HepG2 (cell line): ENCODE data around the gene ABL2. TPM values are rescaled to one million over a fixed set of nuclear protein-coding genes. Genes with fewer than 3 reads are reported as not detected.
A peak's percentile ranks its signal among the peaks of the same experiment; 100 is the strongest.

Experiments
- ATAC-seq: fragments of 200-7000 bp; cut with Tn5 transposase; 3 replicates; pipeline ENCODE4 v1.9.1; 2020; ENCODE audit warnings: mild to moderate bottlenecking, moderate library complexity
- BruUV-seq: library from RNA; stranded (reverse); fragments of 400-500 nt; replicated peaks from 2 replicates; lab custom pipeline; 2021; lab: Mats Ljungman, UMichigan
- CTCF ChIA-PET: fragments of 300-600 bp; formaldehyde crosslinking; extraction: SDS; loops from one replicate; lab custom pipeline; 2021; ENCODE audit warnings: low total read pairs, inconsistent platforms, low intra/inter-chr PET ratio; lab: Yijun Ruan, JAX
- POLR2A ChIA-PET: fragments of 350-600 bp; sonication (Branson Sonifier 250); formaldehyde crosslinking; loops from one replicate; lab custom pipeline; 2020; ENCODE audit warnings: antibody characterized with exemption, inconsistent platforms; lab: Yijun Ruan, JAX
- DNase-seq: peaks from one replicate; pipeline ENCODE4 v3.0.0-alpha.2; 2015; ENCODE audit warnings: low spot score
- FAIRE-seq: peaks from 3 replicates; lab custom pipeline; 2011; peaks lifted over from hg19 to GRCh38; lab: Jason Lieb, UNC
- H2AFZ ChIP-seq: one replicate; pipeline ENCODE4 v1.6.1; 2011; ENCODE audit warnings: low read length, inconsistent platforms
- H3K27ac ChIP-seq: fragments of 300-600 bp; 3 replicates; pipeline ENCODE4 v1.8.0; 2011; ENCODE audit warnings: mixed run types, mild to moderate bottlenecking, mixed read lengths, low read length, inconsistent platforms; ENCODE audit not compliant: insufficient read depth; ENCODE audit errors: extremely low read length
- H3K27me3 ChIP-seq, 2 experiments: fragments of 200-600 bp in 1 of 2; 2 replicates in 1 of 2; 3 replicates in 1 of 2; pipeline versions ENCODE4 v1.6.0 to v1.8.0; 2011; ENCODE audit warnings: low read length in 2 of 2, mild to moderate bottlenecking in 2 of 2, moderate library complexity in 2 of 2, inconsistent platforms in 1 of 2; ENCODE audit not compliant: insufficient read depth in 2 of 2, control insufficient read depth in 1 of 2
- H3K36me3 ChIP-seq, 2 experiments: fragments of 200-600 bp in 1 of 2; replicated peaks in 1 of 2; 2 replicates in 1 of 2; 3 replicates in 1 of 2; pipeline versions ENCODE4 v1.5.1 to v1.8.0; 2011; ENCODE audit warnings: low read length in 2 of 2, inconsistent platforms in 1 of 2; ENCODE audit not compliant: insufficient read depth in 2 of 2, control insufficient read depth in 1 of 2
- H3K4me1 ChIP-seq: 2 replicates; pipeline ENCODE4 v1.5.1; 2012; ENCODE audit warnings: low read length, inconsistent platforms; ENCODE audit not compliant: insufficient read depth
- H3K4me2 ChIP-seq: 2 replicates; pipeline ENCODE4 v1.6.0; 2011; ENCODE audit warnings: low read depth, low read length, inconsistent platforms
- H3K4me3 ChIP-seq, 3 experiments: fragments of 200-600 bp in 1 of 3; sonication (generic), shearing (Covaris generic) in 1 of 3; replicated peaks in 1 of 3; 2 replicates each; pipeline ENCODE4 v1.5.1; 2011 to 2016; ENCODE audit warnings: low read length in 3 of 3, inconsistent platforms in 2 of 3, low read depth in 2 of 3, mild to moderate bottlenecking in 2 of 3, control low read depth in 1 of 3, mixed read lengths in 1 of 3; ENCODE audit not compliant: insufficient read depth in 1 of 3
- H3K79me2 ChIP-seq: one replicate; pipeline ENCODE4 v1.6.1; 2011; ENCODE audit warnings: low read length, inconsistent platforms; ENCODE audit not compliant: insufficient read depth
- H3K9ac ChIP-seq: 2 replicates; pipeline ENCODE4 v1.6.0; 2011; ENCODE audit warnings: mild to moderate bottlenecking, low read depth, low read length, inconsistent platforms; ENCODE audit not compliant: insufficient read depth
- H3K9me3 ChIP-seq: 2 replicates; pipeline ENCODE4 v1.5.1; 2012; ENCODE audit warnings: mild to moderate bottlenecking, low read length
- H4K20me1 ChIP-seq: 2 replicates; pipeline ENCODE4 v1.6.0; 2011; ENCODE audit warnings: inconsistent platforms, mild to moderate bottlenecking, low read length, moderate library complexity; ENCODE audit not compliant: insufficient read depth
- CHCHD3 ChIP-seq: sonication (generic); formaldehyde crosslinking; IDR thresholded peaks from 2 replicates; pipeline ENCODE4 v1.8.0; 2022; ENCODE audit warnings: mild to moderate bottlenecking, missing genetic modification reagents, moderate library complexity
- EP300 ChIP-seq, 3 experiments: sonication (generic) in 1 of 3; formaldehyde crosslinking in 1 of 3; IDR thresholded peaks; 2 replicates each; pipeline versions ENCODE4 v1.5.1 to v1.6.1; 2011 to 2020; ENCODE audit warnings: low read depth in 2 of 3, low read length in 2 of 3, borderline replicate concordance in 1 of 3, improper control_type of control experiment in 1 of 3, mild to moderate bottlenecking in 1 of 3, missing genetic modification reagents in 1 of 3, moderate library complexity in 1 of 3
- LCORL ChIP-seq, 2 experiments: fragments of 450-650 bp in 1 of 2; sonication (generic) in 1 of 2; formaldehyde crosslinking in 1 of 2; IDR thresholded peaks; 2 replicates each; pipeline versions ENCODE4 v1.5.0 to v1.6.1; 2017 to 2020; ENCODE audit warnings: antibody characterized with exemption in 1 of 2, missing genetic modification reagents in 1 of 2
- MTERF4 ChIP-seq: sonication (generic); formaldehyde crosslinking; IDR thresholded peaks from 2 replicates; pipeline ENCODE4 v1.8.0; 2023; ENCODE audit warnings: mild to moderate bottlenecking, missing genetic modification reagents
- MTF1 ChIP-seq: sonication (generic); formaldehyde crosslinking; IDR thresholded peaks from 2 replicates; pipeline ENCODE4 v1.5.0; 2020; ENCODE audit warnings: missing genetic modification reagents
- POLR2A ChIP-seq, 2 experiments: IDR thresholded peaks; 2 replicates each; pipeline ENCODE4 v1.6.1; 2011; ENCODE audit warnings: low read depth in 2 of 2, low read length in 2 of 2, mild to moderate bottlenecking in 1 of 2, moderate library complexity in 1 of 2; ENCODE audit not compliant: insufficient read depth in 1 of 2
- ZNF264 ChIP-seq: sonication (generic); formaldehyde crosslinking; IDR thresholded peaks from 2 replicates; pipeline ENCODE4 v1.4.0; 2020; ENCODE audit warnings: missing genetic modification reagents
- ZNF749 ChIP-seq: sonication (generic); formaldehyde crosslinking; IDR thresholded peaks from 2 replicates; pipeline ENCODE4 v1.8.0; 2022; ENCODE audit warnings: mild to moderate bottlenecking, missing genetic modification reagents, moderate library complexity, borderline replicate concordance
- ZNF777 ChIP-seq: sonication (generic); formaldehyde crosslinking; IDR thresholded peaks from 2 replicates; pipeline ENCODE4 v1.4.0; 2020; ENCODE audit warnings: missing genetic modification reagents
- WGBS: methylation state at CpG from one replicate; pipeline ENCODE4 v1.1.6; 2017; ENCODE audit warnings: low lambda C conversion rate; 5-methylcytosine and 5-hydroxymethylcytosine counted together
- in situ Hi-C: cut with HindIII; loops from 2 replicates; pipeline ENCODE4 v1.10.0; 2017; ENCODE audit warnings: low pct_unique_long_range_greater_than_20kb; ENCODE audit not compliant: extremely low pct_ligation_motif_present
- intact Hi-C: fragments of 100-400 bp; cut with micrococcal nuclease; formaldehyde crosslinking; loops from one replicate; pipeline ENCODE4 v1.10.0; 2022; ENCODE audit not compliant: unreplicated experiment
- polyA plus RNA-seq, 8 experiments: library from polyadenylated mRNA; depleted of rRNA in 3 of 8; stranded (reverse) in 7 of 8; unstranded in 1 of 8; fragments of >200 nt; fragmentation: Illumina TruSeq in 4 of 8; extraction: Trizol in 4 of 8; gene quantifications; 2 replicates each; pipeline versions ENCODE4 v1.2.1 to v1.2.3, GENCODE V29; 2011 to 2016; ENCODE audit warnings: low read depth in 4 of 8, missing spikeins in 1 of 8, mixed read lengths in 1 of 8; ENCODE audit not compliant: insufficient read depth in 1 of 8
- total RNA-seq, 5 experiments: library from RNA; depleted of rRNA; stranded (reverse); fragments of >200 nt; fragmentation: Illumina TruSeq; extraction: Trizol; gene quantifications; 2 replicates each; pipeline ENCODE4 v1.2.3, GENCODE V29; 2016; ENCODE audit warnings: low read depth in 1 of 5

ABL2 gene
- total and polyA plus RNA-seq, 2 of the 13 experiments (the other 11 are each of a cell fraction or from before 2014, with no cell fraction given) = 5.8 to 6.0 TPM

- H3K79me2 ChIP-seq = no peaks in the 10 kb centered on the region
- H3K4me2 ChIP-seq = no peak overlapping the region
- no TSS peak for BruUV-seq
- ChIA-PET CTCF (no interaction called here), POLR2A (interaction anchor here (3.0 to 3.1 kb wide), 2 partner anchors 11 to 13 kb away, joined by 20 read pairs; partner anchors contain the start of gene TOR3A)
- H3K36me3 ChIP-seq = peaks cover 20 to 43% of the 10 kb centered on the region in 2 experiments
- no peak overlapping the region for H3K4me3 ChIP-seq
- no peak for DNase-seq
- no peak overlapping the region for H3K9ac ChIP-seq
- in situ Hi-C loops (no loop called here), intact Hi-C loops (no loop called here)
- H3K27ac ChIP-seq = no peak overlapping the region
- no peak overlapping the region for H2AFZ ChIP-seq
- 95% methylated on average over 9 of the region's 9 CpGs for WGBS
- H3K4me1 ChIP-seq = peaks cover 42% of the 10 kb centered on the region
- TF ChIP-seq ZNF749 (CRISPR knock-in tag) = no peak
- peak in 1 of 2 experiments; percentile 21; a peak in 1 of 4 replicates for TF ChIP-seq POLR2A (IDR thresholded peaks at IDR 0.05; ENCODE audit: insufficient read depth in 1 of 2, low read depth in 2 of 2, low read length in 2 of 2)
- TF ChIP-seq CHCHD3 (CRISPR knock-in tag) = no peak
- TF ChIP-seq MTF1 (CRISPR knock-in tag) = no peak
- TF ChIP-seq MTERF4 (CRISPR knock-in tag) = no peak
- TF ChIP-seq LCORL (IDR thresholded peaks at IDR 0.05) = no peak
- TF ChIP-seq LCORL (CRISPR knock-in tag; IDR thresholded peaks at IDR 0.05) = no peak
- TF ChIP-seq EP300 (IDR thresholded peaks at IDR 0.05; ENCODE audit: low read depth in 2 of 2, low read length in 2 of 2) = no peak
- no peak for TF ChIP-seq EP300 (CRISPR knock-in tag; IDR thresholded peaks at IDR 0.05; ENCODE audit: borderline replicate concordance)
- no peak for TF ChIP-seq ZNF264 (CRISPR knock-in tag)
- TF ChIP-seq ZNF777 (CRISPR knock-in tag) = no peak
- H3K27me3 ChIP-seq = no peaks in the 10 kb centered on the region
- FAIRE-seq = no peak
- H4K20me1 ChIP-seq = no peaks in the 10 kb centered on the region
- no peaks in the 10 kb centered on the region for H3K9me3 ChIP-seq
- ATAC-seq = no peak
Measured at GRCh38 chr1:179092896-179093461, 136.5 kb downstream of the ABL2 start.
